Thoracic aorta (tissue), 2 donors: Measurements from ENCODE around the gene SLC28A3. TPM values are rescaled to one million over a fixed set of nuclear protein-coding genes. Genes with fewer than 3 reads are reported as not detected.

Source experiments
- ATAC-seq: fragments of 150-250 bp; one replicate; pipeline ENCODE4 v1.8.0; 2017; ENCODE audit warnings: low read depth; ENCODE audit not compliant: insufficient number of reproducible peaks, low FRiP score
- DNase-seq: peaks from one replicate; pipeline ENCODE4 v3.0.0-alpha.2; 2020; ENCODE audit warnings: low spot score
- H3K27ac ChIP-seq, 2 donors: fragments of 200-600 bp; sonication (generic); 1 replicate in 1 of 2; 2 replicates in 1 of 2; pipeline ENCODE4 v1.5.1; 2016; ENCODE audit warnings: mild to moderate bottlenecking in 2 of 2, moderate library complexity in 2 of 2
- H3K27me3 ChIP-seq: fragments of 200-600 bp; sonication (generic); replicated peaks from 2 replicates; pipeline ENCODE4 v1.6.0; 2016; ENCODE audit warnings: mild to moderate bottlenecking; ENCODE audit not compliant: insufficient read depth
- H3K36me3 ChIP-seq: fragments of 200-600 bp; sonication (generic); one replicate; pipeline ENCODE4 v1.5.1; 2016
- H3K4me1 ChIP-seq, 2 donors: fragments of 200-600 bp; sonication (generic); 1 replicate in 1 of 2; 2 replicates in 1 of 2; pipeline versions ENCODE4 v1.5.1 to v1.6.0; 2016; ENCODE audit warnings: low read depth in 2 of 2, mild to moderate bottlenecking in 1 of 2; ENCODE audit not compliant: control insufficient read depth in 1 of 2
- H3K4me3 ChIP-seq: fragments of 200-600 bp; sonication (generic); 2 replicates; pipeline ENCODE4 v1.5.1; 2016; ENCODE audit warnings: mild to moderate bottlenecking
- H3K9me3 ChIP-seq: fragments of 200-600 bp; sonication (generic); 2 replicates; pipeline ENCODE4 v1.5.1; 2016
- total RNA-seq, 2 donors: library from RNA; depleted of rRNA; stranded (reverse); fragments of >200 nt; gene quantifications; one replicate each; pipeline versions ENCODE4 v1.1.0 to v1.2.3, GENCODE V29; 2016
- TF ChIP-seq, protein P1 (sequence below): fragments of 200-600 bp; sonication (generic); IDR thresholded peaks from one replicate; pipeline ENCODE4 v1.5.1; 2019; ENCODE audit warnings: antibody characterized with exemption

The SLC28A3 gene
- total RNA-seq, 2 donors from 2014 or later: 0.21 TPM; not detected in 1

GRCh38 chr9:84323858-84324257 lies 16.7 kb downstream of the SLC28A3 start:
- Histone ChIP-seq H3K4me3 (no peak overlapping the region), H3K36me3 (no peaks in the 10 kb centered on the region), H3K27me3 (no peaks in the 10 kb centered on the region), H3K27ac (no peak overlapping the region), H3K4me1 (no peaks in the 10 kb centered on the region), H3K9me3 (no peaks in the 10 kb centered on the region)
- ATAC-seq: no peak
- DNase-seq: no peak
- TF ChIP-seq, protein P1, sequence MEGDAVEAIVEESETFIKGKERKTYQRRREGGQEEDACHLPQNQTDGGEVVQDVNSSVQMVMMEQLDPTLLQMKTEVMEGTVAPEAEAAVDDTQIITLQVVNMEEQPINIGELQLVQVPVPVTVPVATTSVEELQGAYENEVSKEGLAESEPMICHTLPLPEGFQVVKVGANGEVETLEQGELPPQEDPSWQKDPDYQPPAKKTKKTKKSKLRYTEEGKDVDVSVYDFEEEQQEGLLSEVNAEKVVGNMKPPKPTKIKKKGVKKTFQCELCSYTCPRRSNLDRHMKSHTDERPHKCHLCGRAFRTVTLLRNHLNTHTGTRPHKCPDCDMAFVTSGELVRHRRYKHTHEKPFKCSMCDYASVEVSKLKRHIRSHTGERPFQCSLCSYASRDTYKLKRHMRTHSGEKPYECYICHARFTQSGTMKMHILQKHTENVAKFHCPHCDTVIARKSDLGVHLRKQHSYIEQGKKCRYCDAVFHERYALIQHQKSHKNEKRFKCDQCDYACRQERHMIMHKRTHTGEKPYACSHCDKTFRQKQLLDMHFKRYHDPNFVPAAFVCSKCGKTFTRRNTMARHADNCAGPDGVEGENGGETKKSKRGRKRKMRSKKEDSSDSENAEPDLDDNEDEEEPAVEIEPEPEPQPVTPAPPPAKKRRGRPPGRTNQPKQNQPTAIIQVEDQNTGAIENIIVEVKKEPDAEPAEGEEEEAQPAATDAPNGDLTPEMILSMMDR: no peak

DNA sequence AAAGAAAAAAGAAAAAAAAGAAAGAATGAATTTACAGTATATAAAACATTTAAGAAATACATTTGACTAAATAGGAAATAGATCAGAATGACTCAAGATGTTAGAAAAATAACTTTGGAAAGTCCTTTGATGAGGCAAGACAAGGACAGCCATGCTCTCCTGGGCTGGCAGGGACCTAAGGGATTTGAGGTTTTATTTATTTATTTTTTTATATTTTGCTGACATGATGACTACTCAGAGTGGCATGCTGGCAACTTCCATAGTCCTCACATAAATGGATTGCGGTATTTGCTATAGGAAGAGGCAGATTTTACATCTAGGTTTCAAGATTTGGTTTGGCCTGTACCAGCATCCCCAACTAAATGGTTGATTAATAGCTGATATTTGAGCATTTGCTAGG lies 17.7 kb downstream of the SLC28A3 start:
- Histone ChIP-seq H3K27me3 (no peaks in the 10 kb centered on the region), H3K27ac (no peak overlapping the region), H3K4me1 (no peaks in the 10 kb centered on the region), H3K36me3 (no peaks in the 10 kb centered on the region), H3K9me3 (no peaks in the 10 kb centered on the region), H3K4me3 (no peak overlapping the region)
- TF ChIP-seq, protein P1: no peak
- ATAC-seq (no peak), DNase-seq (no peak)

DNA sequence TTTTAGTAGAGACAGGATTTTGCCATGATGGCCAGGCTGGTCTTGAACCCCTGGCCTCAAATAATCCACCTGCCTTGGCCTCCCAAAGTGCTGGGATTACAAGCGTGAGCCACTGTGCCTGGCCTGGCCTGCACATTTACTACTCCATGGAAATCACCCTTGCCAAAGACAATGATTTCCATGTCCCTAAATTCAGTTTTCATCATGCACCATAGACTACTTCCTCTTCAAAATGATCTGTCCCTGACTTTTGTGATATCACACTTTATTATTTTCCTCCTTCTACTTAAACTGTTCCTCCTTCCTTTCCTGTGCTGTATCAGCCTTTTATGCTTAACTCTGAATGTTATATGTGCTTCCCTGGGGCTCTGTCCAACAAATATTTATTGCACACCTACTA lies 20.3 kb downstream of the SLC28A3 start:
- DNase-seq (no peak), ATAC-seq (no peak)
- Histone ChIP-seq H3K9me3 (no peaks in the 10 kb centered on the region), H3K36me3 (no peaks in the 10 kb centered on the region), H3K27me3 (no peaks in the 10 kb centered on the region), H3K27ac (no peak overlapping the region), H3K4me3 (no peak overlapping the region), H3K4me1 (no peaks in the 10 kb centered on the region)
- TF ChIP-seq, protein P1: no peak

DNA sequence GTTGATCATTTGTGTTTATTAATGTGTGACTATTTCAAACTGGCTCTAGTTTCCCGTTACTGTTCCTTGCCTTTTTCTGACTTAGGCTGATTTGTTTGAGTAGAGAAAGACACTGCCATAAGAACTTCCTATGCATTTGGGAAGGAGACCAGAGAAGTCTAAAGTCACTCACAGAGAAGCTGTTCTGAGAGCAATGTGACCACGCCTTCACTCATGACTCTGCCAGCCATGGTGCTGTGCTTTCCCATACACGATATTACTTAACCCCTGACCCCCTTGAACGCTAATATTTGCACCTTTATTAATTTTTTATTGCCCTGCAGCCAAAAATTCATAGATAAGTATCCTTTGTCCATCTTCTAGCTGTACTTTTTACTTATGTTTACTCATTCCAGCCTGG lies 20.9 kb downstream of the SLC28A3 start:
- no peak overlapping the region for H3K4me3 ChIP-seq
- H3K4me1 ChIP-seq: peaks cover 0 to 4% of the 10 kb centered on the region in 2 donors
- TF ChIP-seq, protein P1: no peak
- H3K27me3 ChIP-seq: no peaks in the 10 kb centered on the region
- no peak overlapping the region for H3K27ac ChIP-seq
- ATAC-seq: no peak
- no peaks in the 10 kb centered on the region for H3K36me3 ChIP-seq
- no peak for DNase-seq
- no peaks in the 10 kb centered on the region for H3K9me3 ChIP-seq

GRCh38 chr9:84318981-84319380 lies 21.6 kb downstream of the SLC28A3 start:
- H3K9me3 ChIP-seq: no peaks in the 10 kb centered on the region
- H3K4me1 ChIP-seq: peaks cover 0 to 4% of the 10 kb centered on the region in 2 donors
- no peak overlapping the region for H3K27ac ChIP-seq
- ATAC-seq: no peak
- no peaks in the 10 kb centered on the region for H3K27me3 ChIP-seq
- no peak overlapping the region for H3K4me3 ChIP-seq
- no peak for DNase-seq
- H3K36me3 ChIP-seq: no peaks in the 10 kb centered on the region
- TF ChIP-seq, protein P1: no peak
